Activated CD8-positive, alpha-beta T cell treated with anti-CD3 and anti-CD28 coated beads for 36 hours (primary cell): ENCODE results near the gene ZBTB22. TPM values are rescaled to one million over a fixed set of nuclear protein-coding genes. Genes with fewer than 3 reads are reported as not detected.
"Not testable (repeated sequence)": the region's sequence is repeated elsewhere in the genome, so short reads cannot be mapped to it uniquely, and the experiment has no call there.

Source experiments
- ATAC-seq: fragments of 200-7000 bp; cut with Tn5 transposase; one replicate; pipeline ENCODE4 v1.10.0; 2021; ENCODE audit warnings: mild to moderate bottlenecking, moderate library complexity
- CTCF ChIA-PET: fragments of 350-600 bp; sonication (Branson Sonifier 250); formaldehyde crosslinking; loops from one replicate; lab custom pipeline; 2021; ENCODE audit warnings: antibody characterized with exemption; lab: Charles Lee
- POLR2A ChIA-PET: fragments of 350-600 bp; sonication (Branson Sonifier 250); formaldehyde crosslinking; loops from one replicate; lab custom pipeline; 2021; ENCODE audit warnings: antibody characterized with exemption; lab: Charles Lee
- DNase-seq: peaks from one replicate; pipeline ENCODE4 v3.0.0-alpha.2; 2020
- H3K27ac Mint-ChIP-seq: one replicate; pipeline ENCODE4 v1.8.0; 2021; ENCODE audit warnings: mild to moderate bottlenecking, mixed read lengths
- H3K27me3 Mint-ChIP-seq: one replicate; pipeline ENCODE4 v1.8.0; 2021; ENCODE audit warnings: mixed read lengths
- H3K36me3 Mint-ChIP-seq: one replicate; pipeline ENCODE4 v1.8.0; 2021; ENCODE audit warnings: low read depth, mixed read lengths
- H3K4me1 Mint-ChIP-seq: one replicate; pipeline ENCODE4 v1.8.0; 2021; ENCODE audit warnings: low read depth, mixed read lengths
- H3K4me3 Mint-ChIP-seq: one replicate; pipeline ENCODE4 v1.8.0; 2021; ENCODE audit warnings: mild to moderate bottlenecking, moderate library complexity, mixed read lengths
- H3K9me3 Mint-ChIP-seq: one replicate; pipeline ENCODE4 v1.8.0; 2021; ENCODE audit warnings: mixed read lengths
- intact Hi-C: fragments of 100-400 bp; cut with micrococcal nuclease; formaldehyde crosslinking; loops from one replicate; pipeline ENCODE4 v1.10.0; 2022
- total RNA-seq, 2 experiments: library from RNA; stranded (reverse); gene quantifications; one replicate each; pipeline ENCODE4 v1.2.3, GENCODE V29; 2021
- TF ChIP-seq, protein P1 (sequence below): fragments of 200-600 bp; IDR thresholded peaks from one replicate; pipeline ENCODE4 v1.8.0; 2022; ENCODE audit warnings: antibody characterized with exemption, mild to moderate bottlenecking

ZBTB22 gene
- total RNA-seq, 2 experiments from 2014 or later = 7.2 to 7.5 TPM

DNA sequence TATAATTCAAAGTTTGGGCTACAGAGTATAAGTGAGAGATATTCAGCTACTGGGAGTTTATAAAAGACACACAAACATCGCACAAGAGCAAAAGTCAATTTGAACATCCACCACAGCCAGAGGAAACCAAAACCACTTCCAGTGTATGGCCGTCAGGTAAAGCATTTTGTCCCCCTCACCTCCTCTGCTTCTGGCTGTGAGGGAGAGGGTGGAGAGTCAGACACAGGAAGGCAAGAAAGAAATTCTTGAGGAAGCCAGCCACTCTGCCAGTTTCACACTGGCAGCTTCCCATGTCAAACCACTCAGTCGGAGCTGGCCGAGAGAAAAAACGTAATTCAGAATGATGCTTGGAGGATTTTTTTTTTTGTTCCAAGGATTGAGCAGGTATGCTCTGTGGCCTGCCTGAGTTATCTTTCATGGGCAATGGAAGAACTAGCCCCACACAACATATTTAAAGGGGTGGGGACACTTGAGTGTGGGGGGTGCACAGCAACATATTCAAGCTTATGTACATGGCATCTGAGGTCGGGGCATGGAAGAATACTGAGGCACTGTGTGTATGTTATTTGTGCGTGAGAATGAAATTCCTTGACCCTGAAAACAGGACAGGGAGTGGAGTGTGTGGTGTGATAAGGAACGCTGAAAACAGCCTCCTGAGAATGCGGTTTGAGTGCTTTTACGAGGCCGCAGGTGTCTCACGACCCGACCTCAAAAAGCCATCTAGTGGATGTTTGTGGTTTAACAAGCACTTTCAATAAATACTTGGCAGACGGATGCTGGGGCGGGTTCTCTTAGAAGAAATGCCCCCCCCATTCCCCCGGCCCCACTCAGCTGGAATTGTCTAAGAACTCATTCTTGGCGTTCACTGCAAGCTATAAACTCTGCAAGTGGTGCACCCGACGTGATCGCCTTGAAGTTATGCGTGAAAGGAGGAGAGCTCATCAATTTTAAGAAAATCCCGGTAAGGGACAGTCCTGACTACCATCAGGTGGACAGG is 27.5 kb upstream of the ZBTB22 start:
- peak overlapping the region; percentile 51 for H3K4me3 Mint-ChIP-seq
- CTCF ChIA-PET = interaction anchor here (0.7 to 3.7 kb wide), 17 partner anchors 8 to 426 kb away, joined by 3 to 17 read pairs (median 5); partner anchors contain the start of genes B3GALT4, RGL2 and ZBTB22

DNA sequence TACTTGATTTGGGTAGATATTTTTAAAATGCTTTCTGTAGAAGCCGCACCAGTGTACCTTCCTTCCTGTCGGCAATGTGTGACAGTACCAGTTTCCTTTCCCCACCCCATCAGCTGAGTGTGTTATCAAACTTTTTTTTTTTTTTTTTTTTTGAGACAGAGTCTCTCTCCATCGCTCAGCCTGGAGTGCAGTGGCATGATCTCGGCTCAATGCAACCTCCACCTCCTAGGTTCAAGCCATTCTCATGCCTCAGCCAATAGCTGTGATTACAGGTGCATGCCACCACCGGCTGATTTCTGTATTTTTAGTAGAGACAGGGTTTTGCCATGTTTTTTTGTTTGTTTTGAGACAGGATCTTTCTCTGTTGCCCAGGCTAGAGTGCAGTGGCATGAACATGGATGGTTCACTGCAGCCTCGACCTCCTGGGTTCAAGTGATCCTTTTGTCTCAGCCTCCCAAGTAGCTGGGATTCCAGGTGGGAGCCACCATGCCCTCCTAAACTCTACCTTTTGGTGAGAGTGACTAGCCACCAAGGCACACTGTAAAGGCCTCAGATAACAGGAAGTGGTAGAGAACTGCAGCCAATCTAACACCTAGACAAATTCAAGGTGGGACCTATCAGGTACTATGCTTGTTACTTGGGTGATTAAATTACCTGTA is 26.5 kb upstream of the ZBTB22 start:
- ChIA-PET POLR2A (interaction anchor here (0.6 to 1.5 kb wide), 7 partner anchors 11 to 183 kb away, joined by 3 to 7 read pairs (median 5); a partner anchor contains a TSS), CTCF (interaction anchor here (1.0 to 3.7 kb wide), 10 partner anchors 11 to 427 kb away, joined by 3 to 17 read pairs (median 6); partner anchors contain the start of genes B3GALT4 and ZBTB22)
- DNase-seq (peak; percentile 58), ATAC-seq (peak; percentile 72)
- TF ChIP-seq, protein P1, sequence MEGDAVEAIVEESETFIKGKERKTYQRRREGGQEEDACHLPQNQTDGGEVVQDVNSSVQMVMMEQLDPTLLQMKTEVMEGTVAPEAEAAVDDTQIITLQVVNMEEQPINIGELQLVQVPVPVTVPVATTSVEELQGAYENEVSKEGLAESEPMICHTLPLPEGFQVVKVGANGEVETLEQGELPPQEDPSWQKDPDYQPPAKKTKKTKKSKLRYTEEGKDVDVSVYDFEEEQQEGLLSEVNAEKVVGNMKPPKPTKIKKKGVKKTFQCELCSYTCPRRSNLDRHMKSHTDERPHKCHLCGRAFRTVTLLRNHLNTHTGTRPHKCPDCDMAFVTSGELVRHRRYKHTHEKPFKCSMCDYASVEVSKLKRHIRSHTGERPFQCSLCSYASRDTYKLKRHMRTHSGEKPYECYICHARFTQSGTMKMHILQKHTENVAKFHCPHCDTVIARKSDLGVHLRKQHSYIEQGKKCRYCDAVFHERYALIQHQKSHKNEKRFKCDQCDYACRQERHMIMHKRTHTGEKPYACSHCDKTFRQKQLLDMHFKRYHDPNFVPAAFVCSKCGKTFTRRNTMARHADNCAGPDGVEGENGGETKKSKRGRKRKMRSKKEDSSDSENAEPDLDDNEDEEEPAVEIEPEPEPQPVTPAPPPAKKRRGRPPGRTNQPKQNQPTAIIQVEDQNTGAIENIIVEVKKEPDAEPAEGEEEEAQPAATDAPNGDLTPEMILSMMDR = no peak
- Mint-ChIP-seq H3K27me3 (no peaks in the 10 kb centered on the region), H3K4me1 (peaks cover 18% of the 10 kb centered on the region), H3K36me3 (no peaks in the 10 kb centered on the region), H3K9me3 (no peaks in the 10 kb centered on the region), H3K27ac (peak overlapping the region; percentile 83), H3K4me3 (peak overlapping the region; percentile 51)
- intact Hi-C loops = no loop called here

More for the DNA sequence above, 27.5 kb upstream of the ZBTB22 start:
- Mint-ChIP-seq H3K36me3 (no peaks in the 10 kb centered on the region), H3K27me3 (no peaks in the 10 kb centered on the region), H3K4me1 (peaks cover 18% of the 10 kb centered on the region), H3K9me3 (no peaks in the 10 kb centered on the region), H3K27ac (peak overlapping the region; percentile 75)
- TF ChIP-seq, protein P1 = peak; percentile 71
- intact Hi-C loops = no loop called here
- peak; percentile 83 for DNase-seq
- peak; percentile 68 for ATAC-seq
- POLR2A ChIA-PET = interaction anchor here (0.8 to 1.5 kb wide), 9 partner anchors 10 to 81 kb away, joined by 3 to 7 read pairs (median 4); partner anchors contain the start of genes PFDN6, RPS18, VPS52 and WDR46

DNA sequence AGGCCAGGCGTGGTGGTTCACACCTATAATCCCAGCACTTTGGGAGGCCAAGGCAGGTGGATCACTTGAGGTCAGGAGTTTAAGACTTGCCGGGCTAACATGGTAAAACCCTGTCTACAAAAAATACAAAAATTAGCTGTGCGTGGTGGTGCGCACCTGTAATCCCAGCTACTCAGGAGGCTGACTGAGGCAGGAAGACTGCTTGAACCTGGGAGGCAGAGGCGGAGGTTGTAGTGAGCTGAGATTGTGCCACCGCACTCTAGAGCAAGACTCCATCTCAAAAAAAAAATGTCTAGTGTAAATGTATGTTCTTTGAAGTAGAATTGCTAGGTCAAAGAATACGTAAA is 26.0 kb upstream of the ZBTB22 start:
- H3K27me3 Mint-ChIP-seq, intact Hi-C loops, DNase-seq, H3K9me3 Mint-ChIP-seq, H3K36me3 Mint-ChIP-seq: not testable (repeated sequence)
- ATAC-seq = peak; percentile 9
- ChIA-PET POLR2A (interaction anchor here (0.6 to 1.4 kb wide), 4 partner anchors 15 to 184 kb away, joined by 3 to 7 read pairs (median 4); a partner anchor contains a TSS), CTCF (interaction anchor here (1.0 to 3.7 kb wide), 4 partner anchors 11 to 427 kb away, joined by 3 to 17 read pairs (median 10); partner anchors contain the start of genes B3GALT4 and ZBTB22)
- H3K4me3 Mint-ChIP-seq = peak overlapping the region; percentile 51
- H3K27ac Mint-ChIP-seq = peak overlapping the region; percentile 83
- peaks cover 18% of the 10 kb centered on the region for H3K4me1 Mint-ChIP-seq

DNA sequence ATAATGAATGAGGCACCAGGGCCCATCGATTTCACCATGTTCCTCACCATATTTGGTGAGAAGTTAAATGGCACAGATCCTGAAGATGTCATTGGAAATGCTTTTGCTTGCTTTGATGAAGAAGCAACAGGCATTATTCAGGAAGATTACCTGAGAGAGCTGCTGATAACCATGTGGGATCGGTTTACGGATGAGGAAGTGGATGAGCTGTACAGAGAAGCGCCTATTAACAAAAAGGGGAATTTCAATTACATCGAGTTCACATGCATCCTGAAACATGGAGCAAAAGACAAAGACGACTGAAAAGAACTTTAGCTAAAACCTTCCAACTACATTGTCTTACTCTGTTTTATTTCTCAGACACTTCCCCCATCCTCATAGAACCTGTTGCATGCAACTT is 21.6 kb upstream of the ZBTB22 start:
- Mint-ChIP-seq H3K4me3 (no peak overlapping the region), H3K27ac (no peak overlapping the region), H3K4me1 (peaks cover 8% of the 10 kb centered on the region), H3K36me3 (no peaks in the 10 kb centered on the region), H3K9me3 (no peaks in the 10 kb centered on the region), H3K27me3 (no peaks in the 10 kb centered on the region)
- TF ChIP-seq, protein P1 = no peak
- ChIA-PET POLR2A (no interaction called here), CTCF (interaction anchor here (1.1 kb wide), 1 partner anchor 213 kb away, joined by 3 read pairs; no protein-coding TSS in a partner anchor)
- DNase-seq (no peak), ATAC-seq (no peak)
- intact Hi-C loops = no loop called here

DNA sequence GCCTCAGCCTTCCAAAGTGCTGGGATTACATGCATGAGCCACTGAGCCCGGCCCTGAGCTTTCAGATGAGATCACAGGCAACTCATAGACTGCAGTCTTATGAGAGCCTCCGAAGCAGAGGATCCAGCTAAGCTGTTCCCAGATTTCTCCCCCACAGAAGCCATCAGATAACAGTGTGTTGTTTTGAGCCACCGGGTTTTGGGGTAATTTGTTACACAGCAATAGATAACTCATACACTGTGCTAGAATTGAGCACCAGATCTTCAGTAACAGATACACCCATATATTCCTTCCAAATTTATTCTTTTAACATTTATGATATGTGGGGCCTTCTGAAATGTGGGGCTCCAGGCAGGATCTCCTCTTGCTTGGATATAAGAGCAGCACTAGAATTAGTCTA is 19.0 kb upstream of the ZBTB22 start:
- ChIA-PET POLR2A (no interaction called here), CTCF (interaction anchor here (1.0 to 1.9 kb wide), 3 partner anchors 9 to 78 kb away, joined by 3 to 8 read pairs (median 3); no protein-coding TSS in a partner anchor)
- DNase-seq = no peak
- H3K27me3 Mint-ChIP-seq = no peaks in the 10 kb centered on the region
- no peaks in the 10 kb centered on the region for H3K9me3 Mint-ChIP-seq
- H3K4me3 Mint-ChIP-seq = no peak overlapping the region
- no peak overlapping the region for H3K27ac Mint-ChIP-seq
- intact Hi-C loops = no loop called here
- TF ChIP-seq, protein P1 = no peak
- H3K4me1 Mint-ChIP-seq = peaks cover 15% of the 10 kb centered on the region
- no peaks in the 10 kb centered on the region for H3K36me3 Mint-ChIP-seq
- no peak for ATAC-seq
